RWPE2 (cell line): Measurements from ENCODE around the gene NAT10.

ENCODE experiments used
- ATAC-seq: fragments of 200-7000 bp; cut with Tn5 transposase; 3 replicates; pipeline ENCODE4 v1.9.1; 2021; ENCODE audit warnings: low read depth
- DNase-seq: peaks from one replicate; pipeline ENCODE4 v3.0.0-alpha.2; 2020; ENCODE audit warnings: low spot score
- H3K27ac ChIP-seq: fragments of 450-650 bp; 2 replicates; pipeline ENCODE4 v1.5.1; 2017; ENCODE audit warnings: mild to moderate bottlenecking; ENCODE audit not compliant: poor library complexity, severe bottlenecking
- H3K27me3 ChIP-seq: fragments of 250-450 bp; sonication (Bioruptor Pico); 2 replicates; pipeline ENCODE4 v1.5.1; 2021; ENCODE audit warnings: mild to moderate bottlenecking, moderate library complexity; ENCODE audit not compliant: insufficient read depth, poor library complexity, severe bottlenecking
- H3K36me3 ChIP-seq: fragments of 250-450 bp; sonication (Bioruptor Pico); 2 replicates; pipeline ENCODE4 v1.5.1; 2020; ENCODE audit warnings: low read depth, mild to moderate bottlenecking, moderate library complexity
- H3K4me1 ChIP-seq: fragments of 250-450 bp; sonication (Bioruptor Pico); 2 replicates; pipeline ENCODE4 v1.5.1; 2021; ENCODE audit warnings: mild to moderate bottlenecking, moderate library complexity; ENCODE audit not compliant: insufficient read depth, poor library complexity, severe bottlenecking
- H3K4me3 ChIP-seq: fragments of 250-450 bp; sonication (Bioruptor Pico); 2 replicates; pipeline ENCODE4 v1.5.1; 2021; ENCODE audit warnings: mild to moderate bottlenecking, moderate library complexity; ENCODE audit not compliant: severe bottlenecking
- H3K9me3 ChIP-seq: fragments of 250-450 bp; sonication (Bioruptor Pico); 2 replicates; pipeline ENCODE4 v1.5.1; 2021; ENCODE audit warnings: mild to moderate bottlenecking, moderate library complexity; ENCODE audit not compliant: severe bottlenecking
- TF ChIP-seq, protein P1 (sequence below): fragments of 450-650 bp; IDR thresholded peaks from one replicate; pipeline ENCODE4 v1.5.1; 2017; ENCODE audit warnings: mild to moderate bottlenecking, moderate library complexity; ENCODE audit not compliant: poor library complexity, severe bottlenecking

NAT10 gene

GRCh38 chr11:34105079-34105956 is at the start of gene NAT10:
Gene NAT10, plus strand, starts transcription at chr11:34105629. Its CDS starts 2,597 bp downstream, at chr11:34108226.
- Histone ChIP-seq H3K4me3 (peak within 1 kb of the TSS; percentile 69), H3K27ac (peak within 1 kb of the TSS; percentile 68), H3K4me1 (peaks cover 12% of the 10 kb centered on the region), H3K27me3 (no peaks in the 10 kb centered on the region), H3K9me3 (no peaks in the 10 kb centered on the region), H3K36me3 (peaks cover 47% of the 10 kb centered on the region)
- ATAC-seq (peak; percentile 83), DNase-seq (peak; percentile 96)
- TF ChIP-seq, protein P1, sequence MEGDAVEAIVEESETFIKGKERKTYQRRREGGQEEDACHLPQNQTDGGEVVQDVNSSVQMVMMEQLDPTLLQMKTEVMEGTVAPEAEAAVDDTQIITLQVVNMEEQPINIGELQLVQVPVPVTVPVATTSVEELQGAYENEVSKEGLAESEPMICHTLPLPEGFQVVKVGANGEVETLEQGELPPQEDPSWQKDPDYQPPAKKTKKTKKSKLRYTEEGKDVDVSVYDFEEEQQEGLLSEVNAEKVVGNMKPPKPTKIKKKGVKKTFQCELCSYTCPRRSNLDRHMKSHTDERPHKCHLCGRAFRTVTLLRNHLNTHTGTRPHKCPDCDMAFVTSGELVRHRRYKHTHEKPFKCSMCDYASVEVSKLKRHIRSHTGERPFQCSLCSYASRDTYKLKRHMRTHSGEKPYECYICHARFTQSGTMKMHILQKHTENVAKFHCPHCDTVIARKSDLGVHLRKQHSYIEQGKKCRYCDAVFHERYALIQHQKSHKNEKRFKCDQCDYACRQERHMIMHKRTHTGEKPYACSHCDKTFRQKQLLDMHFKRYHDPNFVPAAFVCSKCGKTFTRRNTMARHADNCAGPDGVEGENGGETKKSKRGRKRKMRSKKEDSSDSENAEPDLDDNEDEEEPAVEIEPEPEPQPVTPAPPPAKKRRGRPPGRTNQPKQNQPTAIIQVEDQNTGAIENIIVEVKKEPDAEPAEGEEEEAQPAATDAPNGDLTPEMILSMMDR: no peak

- peaks cover 23% of the 10 kb centered on the region for H3K4me1 ChIP-seq
- H3K9me3 ChIP-seq: no peaks in the 10 kb centered on the region
- TF ChIP-seq, protein P1: no peak
- peaks cover 87% of the 10 kb centered on the region for H3K36me3 ChIP-seq
- DNase-seq: no peak
- no peak overlapping the region for H3K27ac ChIP-seq
- no peak for ATAC-seq
- H3K27me3 ChIP-seq: no peaks in the 10 kb centered on the region
- no peak overlapping the region for H3K4me3 ChIP-seq
These were observed 48.8 kb upstream of the NAT10 start for GRCh38 chr11:34056672-34057071.

- TF ChIP-seq, protein P1: no peak
- Histone ChIP-seq H3K4me3 (no peak overlapping the region), H3K4me1 (peaks cover 6% of the 10 kb centered on the region), H3K9me3 (no peaks in the 10 kb centered on the region), H3K27ac (no peak overlapping the region), H3K36me3 (peaks cover 72% of the 10 kb centered on the region), H3K27me3 (no peaks in the 10 kb centered on the region)
- DNase-seq (no peak), ATAC-seq (no peak)
These were observed 42.2 kb upstream of the NAT10 start for GRCh38 chr11:34063061-34063795.

GRCh38 chr11:34064291-34064690 is 41.1 kb upstream of the NAT10 start:
- no peaks in the 10 kb centered on the region for H3K9me3 ChIP-seq
- DNase-seq (no peak), ATAC-seq (no peak)
- H3K36me3 ChIP-seq: peaks cover 66% of the 10 kb centered on the region
- no peaks in the 10 kb centered on the region for H3K27me3 ChIP-seq
- peaks cover 6% of the 10 kb centered on the region for H3K4me1 ChIP-seq
- TF ChIP-seq, protein P1: no peak
- H3K27ac ChIP-seq: no peak overlapping the region
- H3K4me3 ChIP-seq: no peak overlapping the region
